Forelimb muscle (tissue), 1 donor: ENCODE measurements around the gene RERGL. TPM values are rescaled to one million over a fixed set of nuclear protein-coding genes. Genes with fewer than 3 reads are reported as not detected.

Experiments
- polyA plus RNA-seq: library from polyadenylated mRNA; unstranded; fragments of 120-200 nt; gene quantifications from one replicate; pipeline ENCODE4 v1.2.1, GENCODE V29; 2013; ENCODE audit not compliant: insufficient read length

The RERGL gene
- polyA plus RNA-seq, 1 donor, result 0.23 TPM

Other genes starting within 250 kb of the RERGL start
- 0.08 TPM for gene PIK3C2G, start 171.3 kb upstream of the RERGL start, polyA plus RNA-seq